Measurements from ENCODE around the gene RRP7A.
"Not testable (repeated sequence)": the region's sequence is repeated elsewhere in the genome, so short reads cannot be mapped to it uniquely, and the experiment has no call there.

DNA sequence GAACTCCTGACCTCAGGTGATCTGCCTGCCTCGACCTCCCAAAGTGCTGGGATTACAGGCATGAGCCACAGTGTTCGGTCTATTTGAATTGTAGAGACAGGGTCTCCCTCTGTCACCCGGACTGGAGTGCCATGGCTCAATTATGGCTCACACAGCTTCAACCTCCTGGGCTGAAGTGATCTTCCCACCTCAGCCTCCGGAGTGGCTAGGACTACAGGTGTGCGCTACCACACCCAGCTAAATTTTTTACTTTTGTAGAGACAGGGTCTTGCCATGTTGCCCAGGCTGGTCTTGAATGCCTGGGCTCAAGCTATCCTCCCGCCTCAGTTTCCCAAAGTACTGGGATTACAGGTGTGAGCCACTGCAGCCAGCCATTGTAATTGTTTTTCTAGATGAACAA is 48.4 kb upstream of the RRP7A start:
- TF ChIP-seq, protein P1, sequence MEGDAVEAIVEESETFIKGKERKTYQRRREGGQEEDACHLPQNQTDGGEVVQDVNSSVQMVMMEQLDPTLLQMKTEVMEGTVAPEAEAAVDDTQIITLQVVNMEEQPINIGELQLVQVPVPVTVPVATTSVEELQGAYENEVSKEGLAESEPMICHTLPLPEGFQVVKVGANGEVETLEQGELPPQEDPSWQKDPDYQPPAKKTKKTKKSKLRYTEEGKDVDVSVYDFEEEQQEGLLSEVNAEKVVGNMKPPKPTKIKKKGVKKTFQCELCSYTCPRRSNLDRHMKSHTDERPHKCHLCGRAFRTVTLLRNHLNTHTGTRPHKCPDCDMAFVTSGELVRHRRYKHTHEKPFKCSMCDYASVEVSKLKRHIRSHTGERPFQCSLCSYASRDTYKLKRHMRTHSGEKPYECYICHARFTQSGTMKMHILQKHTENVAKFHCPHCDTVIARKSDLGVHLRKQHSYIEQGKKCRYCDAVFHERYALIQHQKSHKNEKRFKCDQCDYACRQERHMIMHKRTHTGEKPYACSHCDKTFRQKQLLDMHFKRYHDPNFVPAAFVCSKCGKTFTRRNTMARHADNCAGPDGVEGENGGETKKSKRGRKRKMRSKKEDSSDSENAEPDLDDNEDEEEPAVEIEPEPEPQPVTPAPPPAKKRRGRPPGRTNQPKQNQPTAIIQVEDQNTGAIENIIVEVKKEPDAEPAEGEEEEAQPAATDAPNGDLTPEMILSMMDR (IDR thresholded peaks at IDR 0.05 in 2 of 3, conservative IDR thresholded peaks at IDR 0.05 in 1 of 3; ENCODE audit: control insufficient read depth in 2 of 3, extremely low read depth in 1 of 3, insufficient read depth in 1 of 3, low read depth in 3 of 3, low read length in 3 of 3) = not testable (repeated sequence)
- not testable (repeated sequence) for TF ChIP-seq NFIC (IDR thresholded peaks at IDR 0.05; ENCODE audit: low read depth, low read length)
